WTC11 (cell line): ENCODE measurements around the gene CPLX3. TPM values are rescaled to one million over a fixed set of nuclear protein-coding genes. Genes with fewer than 3 reads are reported as not detected.

Experiments used
- ATAC-seq: fragments of 200-7000 bp; cut with Tn5 transposase; 2 replicates; pipeline ENCODE4 v1.10.0; 2021; ENCODE audit warnings: mild to moderate bottlenecking, moderate library complexity
- CTCF ChIA-PET: fragments of 300-600 bp; sonication (Branson Sonifier 250); formaldehyde crosslinking; loops from one replicate; lab custom pipeline; 2021; ENCODE audit warnings: antibody characterized with exemption; lab: Charles Lee
- POLR2A ChIA-PET: fragments of 350-600 bp; sonication (Branson Sonifier 250); formaldehyde crosslinking; loops from one replicate; lab custom pipeline; 2021; ENCODE audit warnings: antibody characterized with exemption; lab: Charles Lee
- DNase-seq: peaks from one replicate; pipeline ENCODE4 v3.0.0; 2021; ENCODE audit warnings: low spot score
- H3K27ac Mint-ChIP-seq: 2 replicates; pipeline ENCODE4 v1.8.0; 2021; ENCODE audit warnings: mixed read lengths
- H3K27me3 Mint-ChIP-seq: 2 replicates; pipeline ENCODE4 v1.8.0; 2021; ENCODE audit warnings: low read depth, mild to moderate bottlenecking, moderate library complexity, mixed read lengths
- H3K36me3 Mint-ChIP-seq: 2 replicates; pipeline ENCODE4 v1.8.0; 2021; ENCODE audit warnings: mixed read lengths
- H3K4me1 Mint-ChIP-seq: 2 replicates; pipeline ENCODE4 v1.8.0; 2022; ENCODE audit warnings: mixed read lengths
- H3K4me3 Mint-ChIP-seq: 2 replicates; pipeline ENCODE4 v1.8.0; 2021; ENCODE audit warnings: mild to moderate bottlenecking, moderate library complexity, mixed read lengths
- H3K9me3 Mint-ChIP-seq: 2 replicates; pipeline ENCODE4 v1.8.0; 2021; ENCODE audit warnings: mixed read lengths
- ATF1 ChIP-seq: sonication (generic); formaldehyde crosslinking; IDR thresholded peaks from 2 replicates; pipeline ENCODE4 v1.8.1; 2023; ENCODE audit warnings: mild to moderate bottlenecking, moderate library complexity, missing genetic modification reagents
- ATF2 ChIP-seq: sonication (generic); formaldehyde crosslinking; IDR thresholded peaks from 2 replicates; pipeline ENCODE4 v1.8.1; 2022; ENCODE audit warnings: low read depth, missing genetic modification reagents, borderline replicate concordance
- ATF3 ChIP-seq: sonication (generic); formaldehyde crosslinking; conservative IDR thresholded peaks from 2 replicates; pipeline ENCODE4 v1.8.1; 2022; ENCODE audit warnings: mild to moderate bottlenecking, missing genetic modification reagents
- ELF4 ChIP-seq: sonication (generic); formaldehyde crosslinking; IDR thresholded peaks from 2 replicates; pipeline ENCODE4 v1.8.1; 2022; ENCODE audit warnings: low read depth, mild to moderate bottlenecking, moderate library complexity, missing genetic modification reagents
- EMX1 ChIP-seq: fragments of 250-450 bp; sonication (Bioruptor Pico); IDR thresholded peaks from 2 replicates; pipeline ENCODE4 v1.8.0; 2021; ENCODE audit warnings: mild to moderate bottlenecking
- FOXJ3 ChIP-seq: sonication (generic); formaldehyde crosslinking; IDR thresholded peaks from 2 replicates; pipeline ENCODE4 v1.9.0; 2021; ENCODE audit warnings: missing genetic modification reagents, mild to moderate bottlenecking, borderline replicate concordance
- FOXP1 ChIP-seq: sonication (generic); formaldehyde crosslinking; IDR thresholded peaks from 2 replicates; pipeline ENCODE4 v1.8.0; 2022; ENCODE audit warnings: missing genetic modification reagents, mild to moderate bottlenecking, moderate library complexity, borderline replicate concordance
- GABPB1 ChIP-seq: sonication (generic); formaldehyde crosslinking; IDR thresholded peaks from 2 replicates; pipeline ENCODE4 v1.8.1; 2023; ENCODE audit warnings: mild to moderate bottlenecking, missing genetic modification reagents
- HMGA2 ChIP-seq: fragments of 250-450 bp; sonication (Bioruptor Pico); IDR thresholded peaks from 2 replicates; pipeline ENCODE4 v1.4.0; 2021; ENCODE audit warnings: mild to moderate bottlenecking, moderate library complexity
- KAT7 ChIP-seq: sonication (generic); formaldehyde crosslinking; IDR thresholded peaks from 2 replicates; pipeline ENCODE4 v1.8.1; 2023; ENCODE audit warnings: missing genetic modification reagents, mild to moderate bottlenecking, borderline replicate concordance
- MAX ChIP-seq: sonication (generic); formaldehyde crosslinking; IDR thresholded peaks from 2 replicates; pipeline ENCODE4 v1.8.0; 2022; ENCODE audit warnings: mild to moderate bottlenecking, missing genetic modification reagents
- NR2C2 ChIP-seq: sonication (generic); formaldehyde crosslinking; IDR thresholded peaks from 2 replicates; pipeline ENCODE4 v1.8.0; 2022; ENCODE audit warnings: mild to moderate bottlenecking, missing genetic modification reagents
- SOX15 ChIP-seq: fragments of 250-450 bp; sonication (Bioruptor Pico); IDR thresholded peaks from 2 replicates; pipeline ENCODE4 v1.9.0; 2021; ENCODE audit warnings: mild to moderate bottlenecking
- ZNF121 ChIP-seq: sonication (generic); formaldehyde crosslinking; IDR thresholded peaks from 2 replicates; pipeline ENCODE4 v1.8.0; 2023; ENCODE audit warnings: missing genetic modification reagents
- ZNF416 ChIP-seq: fragments of 250-450 bp; sonication (Bioruptor Pico); IDR thresholded peaks from 2 replicates; pipeline ENCODE4 v1.9.0; 2021; ENCODE audit warnings: mild to moderate bottlenecking, inconsistent platforms
- total RNA-seq: library from RNA; stranded (reverse); gene quantifications from 3 replicates; pipeline ENCODE4 v1.2.3, GENCODE V29; 2021
- TF ChIP-seq, protein P1 (sequence below): fragments of 250-450 bp; sonication (Bioruptor Pico); conservative IDR thresholded peaks from 2 replicates; pipeline ENCODE4 v1.9.0; 2021; ENCODE audit warnings: mild to moderate bottlenecking
- TF ChIP-seq, protein P2 (sequence below): sonication (generic); formaldehyde crosslinking; IDR thresholded peaks from 2 replicates; pipeline ENCODE4 v1.8.0; 2023; ENCODE audit warnings: missing genetic modification reagents, mild to moderate bottlenecking, borderline replicate concordance
- TF ChIP-seq, protein P3 (sequence below): fragments of 200-600 bp; IDR thresholded peaks from 2 replicates; pipeline ENCODE4 v1.8.0; 2022; ENCODE audit warnings: antibody characterized with exemption

CPLX3 gene
- total RNA-seq, 1 experiment from 2014 or later = 0.09 TPM

DNA sequence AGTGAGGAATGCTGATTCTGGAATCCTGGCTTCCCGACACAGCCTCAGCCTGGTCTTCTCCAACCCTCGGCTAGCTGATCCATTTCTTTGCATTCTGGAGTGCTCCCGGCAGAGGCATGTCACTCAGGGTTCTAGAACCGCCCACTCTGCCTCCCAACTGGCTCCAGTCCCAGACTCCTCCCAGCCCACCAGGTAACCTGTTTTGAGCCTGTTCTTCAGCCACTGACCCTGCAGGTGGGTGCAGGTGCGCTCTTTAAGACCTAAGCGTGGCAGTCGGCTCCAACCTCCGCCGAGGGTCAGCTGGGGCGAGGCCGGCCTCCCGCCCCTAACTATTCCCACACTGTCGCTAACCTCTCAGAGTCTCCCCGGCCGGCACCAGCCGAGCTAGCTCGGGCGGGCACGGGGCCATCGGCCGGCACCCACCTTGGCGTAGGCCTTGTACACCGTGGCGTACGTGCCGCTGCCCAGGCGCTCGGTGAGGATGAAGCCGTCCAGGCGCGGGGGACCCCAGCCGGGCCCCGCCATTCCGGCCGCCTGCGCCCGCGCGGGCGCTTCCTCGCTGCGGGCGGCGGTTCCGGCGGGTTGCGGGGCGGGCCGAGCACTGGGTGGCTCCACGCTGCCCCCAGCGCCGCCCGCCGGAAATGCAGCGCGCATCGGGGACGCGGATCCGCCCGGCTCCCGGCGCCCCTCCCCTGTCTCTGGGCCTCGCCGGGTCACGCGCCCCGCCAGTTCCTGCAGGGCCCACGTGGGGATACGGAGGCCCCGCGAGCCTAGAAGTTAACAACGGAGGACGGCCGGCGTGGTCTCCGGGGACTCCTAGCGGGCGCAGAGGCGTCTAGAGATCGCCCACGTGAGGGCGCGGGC is 16.4 kb downstream of the CPLX3 start, which contains the start of gene ULK3 (continued):
- TF ChIP-seq, protein P1, sequence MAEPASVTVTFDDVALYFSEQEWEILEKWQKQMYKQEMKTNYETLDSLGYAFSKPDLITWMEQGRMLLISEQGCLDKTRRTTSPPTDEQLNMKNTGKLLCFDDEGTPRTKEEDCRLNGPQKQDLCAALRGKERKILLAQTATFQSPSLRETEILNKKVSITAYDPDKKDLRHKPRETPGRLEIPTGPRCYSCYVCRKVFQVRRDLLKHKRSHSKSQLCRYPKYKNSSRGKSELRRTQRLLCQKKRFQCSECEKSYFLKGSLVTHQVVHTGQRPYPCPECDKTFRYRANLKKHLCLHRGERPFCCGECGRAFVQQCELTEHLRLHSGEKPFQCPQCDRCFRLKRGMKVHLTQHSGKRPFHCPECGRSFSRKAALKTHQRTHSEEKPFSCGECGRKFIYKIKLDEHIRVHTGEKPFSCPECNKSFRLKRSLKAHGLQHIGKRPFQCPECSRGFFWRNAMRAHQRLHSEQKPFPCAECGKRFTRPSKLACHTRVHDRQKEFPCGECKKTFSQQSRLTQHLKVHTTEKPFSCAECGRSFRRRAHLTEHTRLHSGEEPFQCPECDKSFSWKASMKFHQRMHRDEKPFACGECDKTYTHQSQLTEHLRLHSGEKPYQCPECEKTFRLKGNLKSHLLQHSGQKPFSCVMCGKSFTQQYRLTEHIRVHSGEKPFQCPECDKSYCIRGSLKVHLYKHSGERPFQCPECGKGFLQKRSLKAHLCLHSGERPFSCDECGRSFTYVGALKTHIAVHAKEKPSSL (CRISPR knock-in tag) = no peak
- TF ChIP-seq FOXJ3 (CRISPR knock-in tag) (no peak), HMGA2 (CRISPR knock-in tag) (no peak), ATF3 (no peak), ATF2 (CRISPR knock-in tag) (no peak), ATF1 (CRISPR knock-in tag) (no peak), KAT7 (peak; percentile 60; the same call in 1 of the 2 replicates), FOXP1 (CRISPR knock-in tag) (peak; percentile 71), GABPB1 (CRISPR knock-in tag) (0 out of 2 replicates have a peak, but pooled peaks have one; percentile 25)
- TF ChIP-seq, protein P2, sequence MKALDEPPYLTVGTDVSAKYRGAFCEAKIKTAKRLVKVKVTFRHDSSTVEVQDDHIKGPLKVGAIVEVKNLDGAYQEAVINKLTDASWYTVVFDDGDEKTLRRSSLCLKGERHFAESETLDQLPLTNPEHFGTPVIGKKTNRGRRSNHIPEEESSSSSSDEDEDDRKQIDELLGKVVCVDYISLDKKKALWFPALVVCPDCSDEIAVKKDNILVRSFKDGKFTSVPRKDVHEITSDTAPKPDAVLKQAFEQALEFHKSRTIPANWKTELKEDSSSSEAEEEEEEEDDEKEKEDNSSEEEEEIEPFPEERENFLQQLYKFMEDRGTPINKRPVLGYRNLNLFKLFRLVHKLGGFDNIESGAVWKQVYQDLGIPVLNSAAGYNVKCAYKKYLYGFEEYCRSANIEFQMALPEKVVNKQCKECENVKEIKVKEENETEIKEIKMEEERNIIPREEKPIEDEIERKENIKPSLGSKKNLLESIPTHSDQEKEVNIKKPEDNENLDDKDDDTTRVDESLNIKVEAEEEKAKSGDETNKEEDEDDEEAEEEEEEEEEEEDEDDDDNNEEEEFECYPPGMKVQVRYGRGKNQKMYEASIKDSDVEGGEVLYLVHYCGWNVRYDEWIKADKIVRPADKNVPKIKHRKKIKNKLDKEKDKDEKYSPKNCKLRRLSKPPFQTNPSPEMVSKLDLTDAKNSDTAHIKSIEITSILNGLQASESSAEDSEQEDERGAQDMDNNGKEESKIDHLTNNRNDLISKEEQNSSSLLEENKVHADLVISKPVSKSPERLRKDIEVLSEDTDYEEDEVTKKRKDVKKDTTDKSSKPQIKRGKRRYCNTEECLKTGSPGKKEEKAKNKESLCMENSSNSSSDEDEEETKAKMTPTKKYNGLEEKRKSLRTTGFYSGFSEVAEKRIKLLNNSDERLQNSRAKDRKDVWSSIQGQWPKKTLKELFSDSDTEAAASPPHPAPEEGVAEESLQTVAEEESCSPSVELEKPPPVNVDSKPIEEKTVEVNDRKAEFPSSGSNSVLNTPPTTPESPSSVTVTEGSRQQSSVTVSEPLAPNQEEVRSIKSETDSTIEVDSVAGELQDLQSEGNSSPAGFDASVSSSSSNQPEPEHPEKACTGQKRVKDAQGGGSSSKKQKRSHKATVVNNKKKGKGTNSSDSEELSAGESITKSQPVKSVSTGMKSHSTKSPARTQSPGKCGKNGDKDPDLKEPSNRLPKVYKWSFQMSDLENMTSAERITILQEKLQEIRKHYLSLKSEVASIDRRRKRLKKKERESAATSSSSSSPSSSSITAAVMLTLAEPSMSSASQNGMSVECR (CRISPR knock-in tag) = peak; percentile 93
- TF ChIP-seq, protein P3, sequence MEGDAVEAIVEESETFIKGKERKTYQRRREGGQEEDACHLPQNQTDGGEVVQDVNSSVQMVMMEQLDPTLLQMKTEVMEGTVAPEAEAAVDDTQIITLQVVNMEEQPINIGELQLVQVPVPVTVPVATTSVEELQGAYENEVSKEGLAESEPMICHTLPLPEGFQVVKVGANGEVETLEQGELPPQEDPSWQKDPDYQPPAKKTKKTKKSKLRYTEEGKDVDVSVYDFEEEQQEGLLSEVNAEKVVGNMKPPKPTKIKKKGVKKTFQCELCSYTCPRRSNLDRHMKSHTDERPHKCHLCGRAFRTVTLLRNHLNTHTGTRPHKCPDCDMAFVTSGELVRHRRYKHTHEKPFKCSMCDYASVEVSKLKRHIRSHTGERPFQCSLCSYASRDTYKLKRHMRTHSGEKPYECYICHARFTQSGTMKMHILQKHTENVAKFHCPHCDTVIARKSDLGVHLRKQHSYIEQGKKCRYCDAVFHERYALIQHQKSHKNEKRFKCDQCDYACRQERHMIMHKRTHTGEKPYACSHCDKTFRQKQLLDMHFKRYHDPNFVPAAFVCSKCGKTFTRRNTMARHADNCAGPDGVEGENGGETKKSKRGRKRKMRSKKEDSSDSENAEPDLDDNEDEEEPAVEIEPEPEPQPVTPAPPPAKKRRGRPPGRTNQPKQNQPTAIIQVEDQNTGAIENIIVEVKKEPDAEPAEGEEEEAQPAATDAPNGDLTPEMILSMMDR = peak; percentile 76

DNA sequence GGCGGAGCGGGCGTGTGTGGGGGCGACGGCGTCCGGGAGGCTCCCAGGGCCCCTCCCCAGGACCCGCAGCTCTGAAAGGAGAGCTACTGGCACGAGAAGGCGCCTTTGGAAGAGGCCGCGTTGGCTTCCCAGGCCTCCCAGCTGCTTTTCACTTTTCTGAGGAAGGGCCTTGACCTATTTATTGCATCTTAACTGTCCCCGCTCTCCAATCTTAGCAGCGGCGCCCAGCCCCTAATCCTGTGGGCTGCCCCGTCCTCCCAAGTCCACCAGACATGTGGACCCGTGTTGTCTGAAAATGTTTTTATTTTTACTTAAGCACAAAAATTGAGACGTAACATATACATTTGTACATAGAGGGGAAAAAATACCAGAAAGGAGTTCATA is 17.0 kb downstream of the CPLX3 start:
- Mint-ChIP-seq H3K36me3 (peaks cover 6% of the 10 kb centered on the region), H3K27ac (peak overlapping the region; percentile 91), H3K27me3 (no peaks in the 10 kb centered on the region), H3K4me1 (peaks cover 21% of the 10 kb centered on the region), H3K9me3 (no peaks in the 10 kb centered on the region), H3K4me3 (peak overlapping the region; percentile 81)
- DNase-seq = no peak
- ChIA-PET POLR2A (interaction anchor here (1.4 kb wide), 1 partner anchor 63 kb away, joined by 3 read pairs; the partner anchor contains the start of gene FAM219B), CTCF (interaction anchor here (0.6 to 5.1 kb wide), 14 partner anchors 12 to 211 kb away, joined by 3 to 34 read pairs (median 6); partner anchors contain the start of gene CPLX3)
- ATAC-seq = no peak
- TF ChIP-seq HMGA2 (CRISPR knock-in tag) = no peak
- no peak for TF ChIP-seq ELF4 (CRISPR knock-in tag)
- TF ChIP-seq ZNF416 (CRISPR knock-in tag) = no peak
- TF ChIP-seq MAX (CRISPR knock-in tag) = peak; percentile 22; the same call in 1 of the 2 replicates
- no peak for TF ChIP-seq EMX1
- TF ChIP-seq FOXJ3 (CRISPR knock-in tag) = no peak
- no peak for TF ChIP-seq NR2C2
- TF ChIP-seq, protein P3 = 0 out of 2 replicates have a peak, but pooled peaks have one; percentile 8
- TF ChIP-seq ZNF121 = no peak
- TF ChIP-seq SOX15 (CRISPR knock-in tag) = no peak
